ENCODE data around the gene ZNF329. TPM values are rescaled to one million over a fixed set of nuclear protein-coding genes. Genes with fewer than 3 reads are reported as not detected.

ZNF329 gene
- total and polyA plus RNA-seq, 2 of the 13 experiments (the other 11 are each of a cell fraction or from before 2014, with no cell fraction given): 3.8 to 9.6 TPM

DNA sequence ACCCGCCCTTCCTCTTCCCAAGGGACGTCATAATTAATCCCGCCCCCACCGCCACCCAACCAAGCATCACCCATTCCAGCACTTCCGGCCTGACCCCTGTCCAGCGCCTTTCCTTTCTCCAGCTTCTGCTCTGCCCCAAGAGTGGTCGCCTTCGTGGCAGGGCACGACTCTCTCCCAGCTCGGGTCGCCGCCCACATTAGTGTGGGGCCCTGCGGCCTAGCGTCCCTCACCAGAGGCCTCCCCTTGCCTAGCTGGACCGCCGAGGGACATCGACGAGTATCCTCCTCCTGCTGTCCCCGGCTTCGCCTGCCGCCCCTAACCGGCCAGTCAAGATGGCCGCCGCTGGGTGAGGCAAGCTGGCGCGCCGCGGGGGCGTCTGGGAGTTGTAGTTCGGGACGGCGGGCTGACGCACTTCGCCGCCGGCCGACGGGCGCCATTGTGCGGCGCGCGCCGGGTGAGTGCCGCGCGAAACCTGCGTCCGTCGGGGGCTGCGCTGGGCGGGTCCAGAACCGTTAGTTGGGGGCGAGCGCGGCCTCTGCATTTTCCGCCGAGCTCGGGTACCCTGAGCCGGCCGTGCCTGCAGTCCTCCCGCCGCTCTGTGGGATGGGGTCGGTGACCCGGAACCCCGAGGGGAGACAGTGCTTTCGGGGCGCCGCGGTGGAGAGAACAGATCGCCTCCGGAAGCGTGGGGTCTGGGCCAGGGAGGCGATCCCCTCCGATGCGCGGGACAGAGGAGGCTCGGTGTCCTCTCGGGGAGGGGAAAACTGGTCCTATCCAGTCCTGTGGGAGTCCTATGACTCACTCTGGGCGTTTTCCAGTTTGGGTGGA, 32.6 kb upstream of the ZNF329 start, which contains the start of gene ZNF274 (continued):
- TF ChIP-seq, protein P1, sequence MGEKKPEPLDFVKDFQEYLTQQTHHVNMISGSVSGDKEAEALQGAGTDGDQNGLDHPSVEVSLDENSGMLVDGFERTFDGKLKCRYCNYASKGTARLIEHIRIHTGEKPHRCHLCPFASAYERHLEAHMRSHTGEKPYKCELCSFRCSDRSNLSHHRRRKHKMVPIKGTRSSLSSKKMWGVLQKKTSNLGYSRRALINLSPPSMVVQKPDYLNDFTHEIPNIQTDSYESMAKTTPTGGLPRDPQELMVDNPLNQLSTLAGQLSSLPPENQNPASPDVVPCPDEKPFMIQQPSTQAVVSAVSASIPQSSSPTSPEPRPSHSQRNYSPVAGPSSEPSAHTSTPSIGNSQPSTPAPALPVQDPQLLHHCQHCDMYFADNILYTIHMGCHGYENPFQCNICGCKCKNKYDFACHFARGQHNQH (CRISPR knock-in tag; IDR thresholded peaks at IDR 0.05): no peak
- TF ChIP-seq BORCS8-MEF2B (CRISPR knock-in tag; IDR thresholded peaks at IDR 0.05) (peak; percentile 79; the same call in 1 of the 2 replicates), ZNF550 (CRISPR knock-in tag; IDR thresholded peaks at IDR 0.05; ENCODE audit: borderline replicate concordance) (no peak; the same call in 1 of the 2 replicates), ZNF343 (CRISPR knock-in tag; IDR thresholded peaks at IDR 0.05) (no peak; the same call in 1 of the 2 replicates), NFE2L1 (CRISPR knock-in tag; IDR thresholded peaks at IDR 0.05; ENCODE audit: borderline replicate concordance) (0 out of 2 replicates have a peak, but pooled peaks have one; percentile 42), MYNN (CRISPR knock-in tag; IDR thresholded peaks at IDR 0.05; ENCODE audit: low read depth) (no peak), FOSL2 (CRISPR knock-in tag; IDR thresholded peaks at IDR 0.05) (peak; percentile 77), HDAC2 (CRISPR knock-in tag; IDR thresholded peaks at IDR 0.05) (peak; percentile 17; the same call in 1 of the 2 replicates), ZNF816 (CRISPR knock-in tag; IDR thresholded peaks at IDR 0.05; ENCODE audit: borderline replicate concordance) (0 out of 2 replicates have a peak, but pooled peaks have one; percentile 82), GLI4 (CRISPR knock-in tag; IDR thresholded peaks at IDR 0.05; ENCODE audit: borderline replicate concordance) (peak; percentile 65; the same call in 1 of the 2 replicates), RNF2 (conservative IDR thresholded peaks at IDR 0.05; ENCODE audit: low read depth) (peak; percentile 80), FOSL1 (CRISPR knock-in tag; IDR thresholded peaks at IDR 0.05; ENCODE audit: borderline replicate concordance) (peak; percentile 30; the same call in 1 of the 2 replicates), STAG1 (CRISPR knock-in tag; IDR thresholded peaks at IDR 0.05) (no peak), SALL1 (CRISPR knock-in tag; IDR thresholded peaks at IDR 0.05) (peak; percentile 57)
- TF ChIP-seq, protein P2, sequence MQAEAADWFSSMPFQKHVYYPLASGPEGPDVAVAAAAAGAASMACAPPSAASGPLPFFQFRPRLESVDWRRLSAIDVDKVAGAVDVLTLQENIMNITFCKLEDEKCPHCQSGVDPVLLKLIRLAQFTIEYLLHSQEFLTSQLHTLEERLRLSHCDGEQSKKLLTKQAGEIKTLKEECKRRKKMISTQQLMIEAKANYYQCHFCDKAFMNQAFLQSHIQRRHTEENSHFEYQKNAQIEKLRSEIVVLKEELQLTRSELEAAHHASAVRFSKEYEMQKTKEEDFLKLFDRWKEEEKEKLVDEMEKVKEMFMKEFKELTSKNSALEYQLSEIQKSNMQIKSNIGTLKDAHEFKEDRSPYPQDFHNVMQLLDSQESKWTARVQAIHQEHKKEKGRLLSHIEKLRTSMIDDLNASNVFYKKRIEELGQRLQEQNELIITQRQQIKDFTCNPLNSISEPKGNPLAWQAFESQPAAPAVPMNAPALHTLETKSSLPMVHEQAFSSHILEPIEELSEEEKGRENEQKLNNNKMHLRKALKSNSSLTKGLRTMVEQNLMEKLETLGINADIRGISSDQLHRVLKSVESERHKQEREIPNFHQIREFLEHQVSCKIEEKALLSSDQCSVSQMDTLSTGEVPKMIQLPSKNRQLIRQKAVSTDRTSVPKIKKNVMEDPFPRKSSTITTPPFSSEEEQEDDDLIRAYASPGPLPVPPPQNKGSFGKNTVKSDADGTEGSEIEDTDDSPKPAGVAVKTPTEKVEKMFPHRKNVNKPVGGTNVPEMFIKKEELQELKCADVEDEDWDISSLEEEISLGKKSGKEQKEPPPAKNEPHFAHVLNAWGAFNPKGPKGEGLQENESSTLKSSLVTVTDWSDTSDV (CRISPR knock-in tag; IDR thresholded peaks at IDR 0.05): no peak
- TF ChIP-seq, protein P3, sequence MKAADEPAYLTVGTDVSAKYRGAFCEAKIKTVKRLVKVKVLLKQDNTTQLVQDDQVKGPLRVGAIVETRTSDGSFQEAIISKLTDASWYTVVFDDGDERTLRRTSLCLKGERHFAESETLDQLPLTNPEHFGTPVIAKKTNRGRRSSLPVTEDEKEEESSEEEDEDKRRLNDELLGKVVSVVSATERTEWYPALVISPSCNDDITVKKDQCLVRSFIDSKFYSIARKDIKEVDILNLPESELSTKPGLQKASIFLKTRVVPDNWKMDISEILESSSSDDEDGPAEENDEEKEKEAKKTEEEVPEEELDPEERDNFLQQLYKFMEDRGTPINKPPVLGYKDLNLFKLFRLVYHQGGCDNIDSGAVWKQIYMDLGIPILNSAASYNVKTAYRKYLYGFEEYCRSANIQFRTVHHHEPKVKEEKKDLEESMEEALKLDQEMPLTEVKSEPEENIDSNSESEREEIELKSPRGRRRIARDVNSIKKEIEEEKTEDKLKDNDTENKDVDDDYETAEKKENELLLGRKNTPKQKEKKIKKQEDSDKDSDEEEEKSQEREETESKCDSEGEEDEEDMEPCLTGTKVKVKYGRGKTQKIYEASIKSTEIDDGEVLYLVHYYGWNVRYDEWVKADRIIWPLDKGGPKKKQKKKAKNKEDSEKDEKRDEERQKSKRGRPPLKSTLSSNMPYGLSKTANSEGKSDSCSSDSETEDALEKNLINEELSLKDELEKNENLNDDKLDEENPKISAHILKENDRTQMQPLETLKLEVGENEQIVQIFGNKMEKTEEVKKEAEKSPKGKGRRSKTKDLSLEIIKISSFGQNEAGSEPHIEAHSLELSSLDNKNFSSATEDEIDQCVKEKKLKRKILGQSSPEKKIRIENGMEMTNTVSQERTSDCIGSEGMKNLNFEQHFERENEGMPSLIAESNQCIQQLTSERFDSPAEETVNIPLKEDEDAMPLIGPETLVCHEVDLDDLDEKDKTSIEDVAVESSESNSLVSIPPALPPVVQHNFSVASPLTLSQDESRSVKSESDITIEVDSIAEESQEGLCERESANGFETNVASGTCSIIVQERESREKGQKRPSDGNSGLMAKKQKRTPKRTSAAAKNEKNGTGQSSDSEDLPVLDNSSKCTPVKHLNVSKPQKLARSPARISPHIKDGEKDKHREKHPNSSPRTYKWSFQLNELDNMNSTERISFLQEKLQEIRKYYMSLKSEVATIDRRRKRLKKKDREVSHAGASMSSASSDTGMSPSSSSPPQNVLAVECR (CRISPR knock-in tag; IDR thresholded peaks at IDR 0.05; ENCODE audit: borderline replicate concordance): peak; percentile 94
- TF ChIP-seq, protein P4, sequence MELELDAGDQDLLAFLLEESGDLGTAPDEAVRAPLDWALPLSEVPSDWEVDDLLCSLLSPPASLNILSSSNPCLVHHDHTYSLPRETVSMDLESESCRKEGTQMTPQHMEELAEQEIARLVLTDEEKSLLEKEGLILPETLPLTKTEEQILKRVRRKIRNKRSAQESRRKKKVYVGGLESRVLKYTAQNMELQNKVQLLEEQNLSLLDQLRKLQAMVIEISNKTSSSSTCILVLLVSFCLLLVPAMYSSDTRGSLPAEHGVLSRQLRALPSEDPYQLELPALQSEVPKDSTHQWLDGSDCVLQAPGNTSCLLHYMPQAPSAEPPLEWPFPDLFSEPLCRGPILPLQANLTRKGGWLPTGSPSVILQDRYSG (CRISPR knock-in tag; IDR thresholded peaks at IDR 0.05): no peak; the same call in 1 of the 2 replicates
- TF ChIP-seq, protein P5, sequence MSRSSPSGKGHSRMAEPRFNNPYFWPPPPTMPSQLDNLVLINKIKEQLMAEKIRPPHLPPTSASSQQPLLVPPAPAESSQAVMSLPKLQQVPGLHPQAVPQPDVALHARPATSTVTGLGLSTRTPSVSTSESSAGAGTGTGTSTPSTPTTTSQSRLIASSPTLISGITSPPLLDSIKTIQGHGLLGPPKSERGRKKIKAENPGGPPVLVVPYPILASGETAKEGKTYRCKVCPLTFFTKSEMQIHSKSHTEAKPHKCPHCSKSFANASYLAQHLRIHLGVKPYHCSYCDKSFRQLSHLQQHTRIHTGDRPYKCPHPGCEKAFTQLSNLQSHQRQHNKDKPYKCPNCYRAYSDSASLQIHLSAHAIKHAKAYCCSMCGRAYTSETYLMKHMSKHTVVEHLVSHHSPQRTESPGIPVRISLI (CRISPR knock-in tag; IDR thresholded peaks at IDR 0.05; ENCODE audit: borderline replicate concordance): peak; percentile 23; the same call in 1 of the 2 replicates
